Endodermal cell (in vitro differentiated cells): ENCODE data around the gene DRD2. TPM values are rescaled to one million over a fixed set of nuclear protein-coding genes. Genes with fewer than 3 reads are reported as not detected.
"Not testable (repeated sequence)": the region's sequence is repeated elsewhere in the genome, so short reads cannot be mapped to it uniquely, and the experiment has no call there.

Experiments
- DNase-seq: peaks from one replicate; pipeline ENCODE4 v3.0.0-alpha.2; 2017
- H3K27ac ChIP-seq: 2 replicates; pipeline ENCODE4 v1.5.1; 2013; ENCODE audit warnings: mild to moderate bottlenecking, low read depth, low read length, moderate library complexity
- H3K27me3 ChIP-seq: 2 replicates; pipeline ENCODE4 v1.6.1; 2013; ENCODE audit warnings: mild to moderate bottlenecking, low read length, moderate library complexity; ENCODE audit not compliant: insufficient read depth, control insufficient read depth, poor library complexity, severe bottlenecking
- H3K36me3 ChIP-seq: 2 replicates; pipeline ENCODE4 v1.7.0; 2013; ENCODE audit warnings: mild to moderate bottlenecking, low read length, moderate library complexity; ENCODE audit not compliant: control insufficient read depth, insufficient read depth
- H3K4me1 ChIP-seq: one replicate; pipeline ENCODE4 v1.7.0; 2013; ENCODE audit warnings: low read length; ENCODE audit not compliant: control insufficient read depth, insufficient read depth
- H3K4me3 ChIP-seq: 2 replicates; pipeline ENCODE4 v1.5.1; 2013; ENCODE audit warnings: mild to moderate bottlenecking, low read length, moderate library complexity
- H3K9ac ChIP-seq: 2 replicates; pipeline ENCODE4 v1.6.1; 2013; ENCODE audit warnings: mild to moderate bottlenecking, low read length, moderate library complexity; ENCODE audit not compliant: poor library complexity, severe bottlenecking; ENCODE audit errors: extremely low read depth
- H3K9me3 ChIP-seq: 2 replicates; pipeline ENCODE4 v1.6.1; 2013; ENCODE audit warnings: mild to moderate bottlenecking, low read length, moderate library complexity; ENCODE audit not compliant: control insufficient read depth
- H3K27ac Mint-ChIP-seq: 2 replicates; pipeline ENCODE4 v1.8.0; 2020; ENCODE audit warnings: mixed read lengths
- H3K27me3 Mint-ChIP-seq: 2 replicates; pipeline ENCODE4 v1.8.0; 2021; ENCODE audit warnings: mild to moderate bottlenecking, mixed read lengths; ENCODE audit not compliant: insufficient read depth
- H3K36me3 Mint-ChIP-seq: 2 replicates; pipeline ENCODE4 v1.8.0; 2020; ENCODE audit warnings: low read depth, mixed read lengths
- H3K4me1 Mint-ChIP-seq: 2 replicates; pipeline ENCODE4 v1.8.0; 2020; ENCODE audit warnings: mixed read lengths
- H3K4me3 Mint-ChIP-seq: 2 replicates; pipeline ENCODE4 v1.8.0; 2020; ENCODE audit warnings: mild to moderate bottlenecking, moderate library complexity, mixed read lengths
- H3K9me3 Mint-ChIP-seq: 2 replicates; pipeline ENCODE4 v1.8.0; 2020; ENCODE audit warnings: mild to moderate bottlenecking, mixed read lengths
- WGBS, 2 experiments: methylation state at CpG; one replicate each; pipeline versions ENCODE4 v1.1.5 to v1.1.7; 2013; ENCODE audit warnings: missing lambda C conversion rate in 2 of 2, mixed read lengths in 1 of 2; ENCODE audit not compliant: insufficient coverage in 1 of 2, insufficient read length in 1 of 2; 5-methylcytosine and 5-hydroxymethylcytosine counted together
- long read RNA-seq, 4 experiments: library from polyadenylated mRNA in 2 of 4; library from RNA in 1 of 4; library from capped mRNA in 1 of 4; stranded (forward) in 3 of 4; unstranded in 1 of 4; transcript quantifications; one replicate each; pipeline ENCODE4 v2.0.0, GENCODE V29; 2020 to 2021; ENCODE audit warnings: inconsistent platforms in 1 of 4
- polyA plus RNA-seq, 2 experiments: library from polyadenylated mRNA; stranded (reverse); fragments of 50-300 nt; gene quantifications; one replicate each; pipeline ENCODE4 v1.2.3, GENCODE V29; 2013
- total RNA-seq, 2 donors: library from RNA; stranded (reverse); fragmentation: NEBNext Ultra II Directional in 1 of 2; extraction: Animal tissue kit (Norgen Biotek cat#: 25700) in 1 of 2; gene quantifications; 2 replicates in 1 of 2; 3 replicates in 1 of 2; pipeline ENCODE4 v1.2.1, GENCODE V29; 2021
- TF ChIP-seq, protein P1 (sequence below): fragments of 200-600 bp; sonication (generic); conservative IDR thresholded peaks from 2 replicates; pipeline ENCODE4 v1.5.0; 2021; ENCODE audit warnings: antibody characterized with exemption, mild to moderate bottlenecking

The DRD2 gene
- total RNA-seq, result 1 to 10 TPM in 1 of 2 donors, under 1 TPM in 1; 0.35 to 2.1 TPM
- 2.6 TPM for polyA plus RNA-seq (2013, experiment 1 of 2)
- 4.1 TPM for polyA plus RNA-seq (2013, experiment 2 of 2)
- long read RNA-seq, experiment 1, result 0 reads
- long read RNA-seq, experiment 2, result 0 reads
- long read RNA-seq, experiment 3, partial matches to known transcripts, result 1 of 1 reads
- long read RNA-seq, experiment 3, other reads (novel, unspliced or antisense), result 0 of 1 reads
- long read RNA-seq, experiment 4, result 0 reads

DNA sequence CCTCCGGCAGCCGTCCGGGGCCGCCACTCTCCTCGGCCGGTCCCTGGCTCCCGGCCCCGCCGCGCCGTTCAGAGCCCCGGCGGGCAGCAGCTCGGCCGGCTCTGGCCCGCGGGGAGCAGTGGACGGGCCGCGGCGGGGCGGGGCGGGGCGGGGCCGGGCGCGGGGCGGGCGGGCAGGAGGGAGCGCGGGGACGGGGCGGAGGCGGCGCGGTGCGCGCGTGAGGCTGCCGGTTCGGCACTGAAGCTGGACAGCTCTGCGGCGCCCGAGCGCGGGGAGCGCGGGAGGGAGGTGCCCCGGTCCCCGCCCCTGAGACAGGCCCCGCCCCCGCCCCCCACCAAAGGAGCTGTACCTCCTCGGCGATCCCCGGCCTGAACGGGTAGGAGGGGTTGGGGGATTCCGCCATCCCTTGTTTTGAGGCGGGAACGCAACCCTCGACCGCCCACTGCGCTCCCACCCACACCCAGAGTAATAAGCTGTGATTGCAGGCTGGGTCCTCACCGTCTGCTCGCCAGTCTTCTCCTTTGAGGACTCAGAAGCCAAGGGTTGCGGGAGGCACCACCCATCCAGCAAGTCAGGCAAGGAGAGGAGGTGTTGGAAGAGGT, at the start of gene DRD2:
Gene DRD2, minus strand, starts transcription at position 239 of the 602 bp plus-strand sequence. CDS start 50,747 bp downstream, outside the sequence.
- Mint-ChIP-seq H3K4me1 (peaks cover 4% of the 10 kb centered on the region), H3K27me3 (peaks cover 89% of the 10 kb centered on the region), H3K27ac (no peak within 1 kb of the TSS), H3K4me3 (peak within 1 kb of the TSS; percentile 52), H3K36me3 (no peaks in the 10 kb centered on the region), H3K9me3 (no peaks in the 10 kb centered on the region)
- WGBS, 2 experiments, result 2 to 13% methylated on average over 3 to 63 of the region's 65 CpGs
- H3K27ac ChIP-seq, result no peak within 1 kb of the TSS
- peak within 1 kb of the TSS; percentile 68 for H3K4me3 ChIP-seq
- TF ChIP-seq, protein P1, sequence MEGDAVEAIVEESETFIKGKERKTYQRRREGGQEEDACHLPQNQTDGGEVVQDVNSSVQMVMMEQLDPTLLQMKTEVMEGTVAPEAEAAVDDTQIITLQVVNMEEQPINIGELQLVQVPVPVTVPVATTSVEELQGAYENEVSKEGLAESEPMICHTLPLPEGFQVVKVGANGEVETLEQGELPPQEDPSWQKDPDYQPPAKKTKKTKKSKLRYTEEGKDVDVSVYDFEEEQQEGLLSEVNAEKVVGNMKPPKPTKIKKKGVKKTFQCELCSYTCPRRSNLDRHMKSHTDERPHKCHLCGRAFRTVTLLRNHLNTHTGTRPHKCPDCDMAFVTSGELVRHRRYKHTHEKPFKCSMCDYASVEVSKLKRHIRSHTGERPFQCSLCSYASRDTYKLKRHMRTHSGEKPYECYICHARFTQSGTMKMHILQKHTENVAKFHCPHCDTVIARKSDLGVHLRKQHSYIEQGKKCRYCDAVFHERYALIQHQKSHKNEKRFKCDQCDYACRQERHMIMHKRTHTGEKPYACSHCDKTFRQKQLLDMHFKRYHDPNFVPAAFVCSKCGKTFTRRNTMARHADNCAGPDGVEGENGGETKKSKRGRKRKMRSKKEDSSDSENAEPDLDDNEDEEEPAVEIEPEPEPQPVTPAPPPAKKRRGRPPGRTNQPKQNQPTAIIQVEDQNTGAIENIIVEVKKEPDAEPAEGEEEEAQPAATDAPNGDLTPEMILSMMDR, result no peak
- H3K27me3 ChIP-seq, result peaks cover 77% of the 10 kb centered on the region
- H3K4me1 ChIP-seq, result no peaks in the 10 kb centered on the region
- peak; percentile 80 for DNase-seq
- no peak within 1 kb of the TSS for H3K9ac ChIP-seq
- H3K36me3 ChIP-seq, result no peaks in the 10 kb centered on the region
- H3K9me3 ChIP-seq, result no peaks in the 10 kb centered on the region

DNA sequence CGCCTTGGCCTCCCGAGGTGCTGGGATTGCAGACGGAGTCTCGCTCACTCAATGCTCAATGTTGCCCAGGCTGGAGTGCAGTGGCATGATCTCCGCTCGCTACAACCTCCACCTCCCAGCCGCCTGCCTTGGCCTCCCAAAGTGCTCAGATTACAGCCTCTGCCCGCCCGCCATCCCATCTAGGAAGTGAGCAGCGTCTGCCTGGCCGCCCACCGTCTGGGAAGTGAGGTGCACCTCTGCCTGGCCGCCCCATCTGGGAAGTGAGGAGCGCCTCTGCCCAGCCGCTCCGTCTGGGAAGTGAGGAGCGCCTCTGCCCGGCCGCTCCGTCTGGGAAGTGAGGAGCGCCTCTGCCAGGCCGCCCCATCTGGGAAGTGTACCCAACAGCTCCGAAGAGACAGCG, 48.7 kb upstream of the DRD2 start:
- not testable (repeated sequence) for H3K9me3 ChIP-seq, H3K36me3 Mint-ChIP-seq, H3K9ac ChIP-seq, H3K4me1 ChIP-seq, H3K27ac ChIP-seq, H3K27ac Mint-ChIP-seq, H3K27me3 Mint-ChIP-seq, H3K36me3 ChIP-seq, H3K4me3 Mint-ChIP-seq, H3K4me1 Mint-ChIP-seq, DNase-seq, H3K4me3 ChIP-seq, H3K27me3 ChIP-seq
- 91 to 98% methylated on average over 10 to 24 of the region's 24 CpGs for WGBS, 2 experiments
- peaks cover 23% of the 10 kb centered on the region for H3K9me3 Mint-ChIP-seq

DNA sequence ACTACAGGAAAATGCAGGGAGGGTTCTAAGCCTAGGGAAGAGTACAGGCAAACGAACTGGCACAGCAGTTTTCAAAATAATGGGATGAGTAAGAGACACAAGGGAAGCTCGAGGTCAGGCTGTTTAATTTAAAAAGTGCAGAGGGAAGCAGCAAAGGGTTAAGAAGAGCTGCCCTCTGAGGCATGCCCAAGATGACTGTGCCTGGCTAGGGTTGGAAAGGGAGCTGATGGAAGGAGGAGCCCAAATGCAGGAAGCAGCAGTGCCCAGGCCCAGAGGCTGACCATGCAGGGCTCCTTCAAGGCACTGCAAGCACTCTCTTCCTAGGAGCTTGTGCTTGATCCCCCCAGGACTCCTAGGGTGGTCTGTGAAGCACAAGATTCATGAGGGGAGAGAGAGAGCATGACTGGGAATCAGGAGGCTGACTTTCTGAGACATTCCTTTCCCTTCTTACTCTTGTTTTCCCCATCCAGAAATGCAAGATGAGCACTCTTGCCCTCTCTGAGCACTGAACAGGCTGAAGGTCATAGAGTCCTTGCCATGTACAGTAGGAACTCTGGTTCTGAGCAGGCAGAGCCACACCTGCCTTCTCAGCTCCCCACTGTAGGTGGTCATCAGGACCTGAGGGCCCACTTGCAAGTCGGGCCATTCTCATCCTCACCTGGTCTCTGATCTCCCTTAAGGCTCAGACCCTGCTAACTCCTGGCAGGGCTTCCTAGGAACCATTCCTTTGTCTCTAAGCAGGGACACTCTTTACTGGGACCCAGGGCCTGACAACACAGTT, 46.7 kb upstream of the DRD2 start:
- peaks cover 23% of the 10 kb centered on the region for H3K9me3 Mint-ChIP-seq
- Histone ChIP-seq H3K27ac (no peak overlapping the region), H3K4me3 (no peak overlapping the region), H3K27me3 (no peaks in the 10 kb centered on the region), H3K9me3 (no peaks in the 10 kb centered on the region), H3K4me1 (no peaks in the 10 kb centered on the region), H3K9ac (no peak overlapping the region), H3K36me3 (no peaks in the 10 kb centered on the region)
- no peaks in the 10 kb centered on the region for H3K4me1 Mint-ChIP-seq
- TF ChIP-seq, protein P1, result no peak
- no peak overlapping the region for H3K4me3 Mint-ChIP-seq
- H3K36me3 Mint-ChIP-seq, result no peaks in the 10 kb centered on the region
- WGBS, 2 experiments, result 72 to 82% methylated on average over 3 of the region's 3 CpGs
- H3K27ac Mint-ChIP-seq, result no peak overlapping the region
- peaks cover 8% of the 10 kb centered on the region for H3K27me3 Mint-ChIP-seq
- DNase-seq, result no peak
